Liver (tissue), 10 donors: Measurements from ENCODE around the gene SCP2. TPM values are rescaled to one million over a fixed set of nuclear protein-coding genes. Genes with fewer than 3 reads are reported as not detected.

Experiments
- DNase-seq: peaks from one replicate; pipeline ENCODE4 v3.0.0-alpha.2; 2017; ENCODE audit warnings: low spot score
- H3K27ac ChIP-seq, 2 donors: one replicate each; pipeline ENCODE4 v1.7.0; 2013; ENCODE audit warnings: inconsistent platforms in 2 of 2, low read length in 2 of 2, control low read depth in 1 of 2, low read depth in 1 of 2, mild to moderate bottlenecking in 1 of 2
- H3K27me3 ChIP-seq, 4 donors: one replicate each; pipeline versions ENCODE4 v1.6.1 to v1.7.0; 2013; ENCODE audit warnings: low read length in 3 of 4, inconsistent platforms in 1 of 4, mild to moderate bottlenecking in 1 of 4, moderate library complexity in 1 of 4; ENCODE audit not compliant: control insufficient read depth in 4 of 4, insufficient read depth in 4 of 4
- H3K36me3 ChIP-seq, 4 donors: one replicate each; pipeline versions ENCODE4 v1.6.1 to v1.7.0; 2013; ENCODE audit warnings: low read length in 3 of 4, mild to moderate bottlenecking in 3 of 4, low read depth in 1 of 4, moderate library complexity in 1 of 4; ENCODE audit not compliant: control insufficient read depth in 4 of 4, insufficient read depth in 3 of 4
- H3K4me1 ChIP-seq, 4 donors: one replicate each; pipeline versions ENCODE4 v1.6.1 to v1.7.0; 2013; ENCODE audit warnings: low read length in 3 of 4, mild to moderate bottlenecking in 3 of 4, moderate library complexity in 1 of 4; ENCODE audit not compliant: control insufficient read depth in 4 of 4, insufficient read depth in 4 of 4
- H3K4me3 ChIP-seq, 3 donors: one replicate each; pipeline versions ENCODE4 v1.6.1 to v1.7.0; 2013; ENCODE audit warnings: low read length in 3 of 3, control low read depth in 1 of 3, low read depth in 1 of 3, mild to moderate bottlenecking in 1 of 3
- H3K9ac ChIP-seq, 2 donors: one replicate each; pipeline ENCODE4 v1.7.0; 2013; ENCODE audit warnings: low read length in 2 of 2, mild to moderate bottlenecking in 2 of 2, moderate library complexity in 2 of 2, control low read depth in 1 of 2, low read depth in 1 of 2
- H3K9me3 ChIP-seq, 4 donors: one replicate each; pipeline versions ENCODE4 v1.6.1 to v1.7.0; 2013; ENCODE audit warnings: low read length in 3 of 4; ENCODE audit not compliant: control insufficient read depth in 4 of 4
- FOXA2 ChIP-seq: IDR thresholded peaks from 2 replicates; pipeline ENCODE4 v1.6.1; 2016; ENCODE audit warnings: antibody characterized with exemption
- NR2F2 ChIP-seq: IDR thresholded peaks from 2 replicates; pipeline ENCODE4 v1.6.1; 2016; ENCODE audit warnings: antibody characterized with exemption
- WGBS: extraction: QIAGEN DNeasy Blood & Tissue Kit; methylation state at CpG from one replicate; pipeline ENCODE4 v1.1.7; 2013; 5-methylcytosine and 5-hydroxymethylcytosine counted together
- polyA plus RNA-seq, 2 donors: library from polyadenylated mRNA; stranded (reverse) in 1 of 2; unstranded in 1 of 2; fragments of 200-250 nt in 1 of 2; fragments of >200 nt in 1 of 2; fragmentation: Nextera tagmentation in 1 of 2; extraction: Ambion mirVana in 1 of 2; gene quantifications; one replicate each; pipeline versions ENCODE4 v1.2.1 to v1.2.3, GENCODE V29; 2013 to 2015
- small RNA-seq: library from RNA; depleted of rRNA; stranded (forward); fragments of <200 nt; gene quantifications from one replicate; pipeline ENCODE3, GENCODE V24; 2014
- total RNA-seq, 2 donors: library from RNA; depleted of rRNA; stranded (reverse); fragments of >200 nt; gene quantifications; one replicate each; pipeline ENCODE4 v1.2.3, GENCODE V29; 2014
- donor health status: healthy.
- donor health status: healthy.
- donor health status: healthy.
- donor health status: healthy.
- donor health status: healthy.

The SCP2 gene
- total and polyA plus RNA-seq, 4 donors, result 122 to 811 (median 529) TPM

DNA sequence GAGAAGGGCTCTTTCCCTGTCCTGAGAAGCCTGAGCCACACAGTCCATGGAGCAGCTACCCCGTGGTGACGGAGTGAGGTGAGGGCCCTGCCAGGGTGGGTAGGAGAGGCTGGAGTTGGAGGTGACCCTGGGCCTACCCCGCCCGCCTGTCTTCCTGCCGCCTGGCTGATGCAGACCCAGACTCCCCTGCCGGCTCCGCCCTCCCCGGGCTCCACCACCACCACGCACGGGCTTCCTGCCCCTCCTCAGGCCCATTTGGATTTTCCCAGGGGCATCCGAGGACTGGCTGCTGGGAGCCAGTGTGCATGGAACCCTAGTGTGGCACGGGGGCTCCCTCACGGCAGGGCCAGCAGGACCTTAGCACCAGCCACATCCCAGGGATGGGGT, 167.4 kb downstream of the SCP2 start:
- no peaks in the 10 kb centered on the region for H3K27me3 ChIP-seq
- WGBS, result 81% methylated on average over 13 of the region's 13 CpGs
- no peaks in the 10 kb centered on the region for H3K9me3 ChIP-seq
- no peak for DNase-seq
- H3K4me3 ChIP-seq, result no peak overlapping the region
- no peak overlapping the region for H3K9ac ChIP-seq
- H3K4me1 ChIP-seq, result peaks cover 0 to 18% (median 9%) of the 10 kb centered on the region in 4 donors
- TF ChIP-seq NR2F2, result no peak
- TF ChIP-seq FOXA2, result no peak
- H3K27ac ChIP-seq, result no peak overlapping the region
- H3K36me3 ChIP-seq, result no peaks in the 10 kb centered on the region

Small RNA genes lying within 50 kb of the gene (small RNA-seq; reads per million reads assigned to genes)
- gene AC099677.1, result not detected
- gene AC099677.2, result not detected
- not detected for gene HIGD1AP11
- gene MIR1273F, result not detected
- gene MIR1273G, result not detected
- not detected for gene MIR5095

Other genes with a start within 250 kb of the SCP2 start
- gene COA7, start 228.9 kb upstream of the SCP2 start, total RNA-seq, result 10 to 100 TPM in 1 of 2 donors, 1 to 10 TPM in 1; 6.3 to 14.1 TPM
- 10 to 100 TPM in 1 of 2 donors, 1 to 10 TPM in 1; 4.7 to 11.2 TPM for gene COA7, start 228.9 kb upstream of the SCP2 start, polyA plus RNA-seq
- 100 to 1,000 TPM in 1 of 2 donors, 10 to 100 TPM in 1; 18.9 to 111 TPM for gene ZYG11B, start 200.8 kb upstream of the SCP2 start, total RNA-seq
- gene ZYG11B, start 200.8 kb upstream of the SCP2 start, polyA plus RNA-seq, result 10 to 100 TPM in 1 of 2 donors, 1 to 10 TPM in 1; 6.1 to 12.2 TPM
- gene ZYG11A, start 84.5 kb upstream of the SCP2 start, total RNA-seq, result 1 to 10 TPM in 1 of 2 donors, under 1 TPM in 1; 0.65 to 1.8 TPM
- under 1 TPM; 0.38 to 0.86 TPM for gene ZYG11A, start 84.5 kb upstream of the SCP2 start, polyA plus RNA-seq
- gene ECHDC2, start 5.5 kb upstream of the SCP2 start, total RNA-seq, result 100 to 1,000 TPM in 1 of 2 donors, 10 to 100 TPM in 1; 37.8 to 591 TPM
- gene ECHDC2, start 5.5 kb upstream of the SCP2 start, polyA plus RNA-seq, result 100 to 1,000 TPM; 269 to 302 TPM
- gene PODN, start 134.9 kb downstream of the SCP2 start, total RNA-seq, result 10 to 100 TPM in 1 of 2 donors, 1 to 10 TPM in 1; 1.9 to 10.8 TPM
- 1 to 10 TPM; 3.0 to 9.6 TPM for gene PODN, start 134.9 kb downstream of the SCP2 start, polyA plus RNA-seq
- under 1 TPM; 0.28 to 0.59 TPM for gene SLC1A7, start 215.4 kb downstream of the SCP2 start, total RNA-seq
- gene SLC1A7, start 215.4 kb downstream of the SCP2 start, polyA plus RNA-seq, result under 1 TPM; 0.21 to 0.67 TPM